Endothelial cell of umbilical vein (primary cell): ENCODE data around the gene FUT3. TPM values are rescaled to one million over a fixed set of nuclear protein-coding genes. Genes with fewer than 3 reads are reported as not detected.

ENCODE experiments used
- BruUV-seq: library from RNA; stranded (reverse); fragments of 400-500 nt; replicated peaks from 2 replicates; lab custom pipeline; 2021; lab: Mats Ljungman, UMichigan
- CTCF ChIA-PET: fragments of 300-600, 350-600 bp; sonication (Branson Sonifier 250); formaldehyde crosslinking; loops from one replicate; lab custom pipeline; 2021; ENCODE audit warnings: antibody characterized with exemption, inconsistent platforms; lab: Charles Lee
- POLR2A ChIA-PET: fragments of 300-600, 350-600 bp; sonication (Branson Sonifier 250); formaldehyde crosslinking; loops from one replicate; lab custom pipeline; 2021; ENCODE audit warnings: antibody characterized with exemption, inconsistent platforms; lab: Charles Lee
- DNase-seq: peaks from one replicate; pipeline ENCODE4 v3.0.0-alpha.2; 2011; ENCODE audit warnings: low read depth, low spot score
- FAIRE-seq: peaks from 2 replicates; lab custom pipeline; 2011; peaks lifted over from hg19 to GRCh38; lab: Jason Lieb, UNC
- H2AFZ ChIP-seq: 2 replicates; pipeline ENCODE4 v1.6.0; 2012; ENCODE audit warnings: low read depth, low read length, control low read depth, inconsistent platforms
- H3K27ac ChIP-seq: 2 replicates; pipeline ENCODE4 v1.5.1; 2011; ENCODE audit warnings: low read depth, mild to moderate bottlenecking, control low read depth, low read length, moderate library complexity; ENCODE audit not compliant: insufficient read depth
- H3K27me3 ChIP-seq, 2 experiments: 2 replicates each; pipeline versions ENCODE4 v1.6.0 to v1.6.1; 2011; ENCODE audit warnings: low read length in 2 of 2, mixed read lengths in 1 of 2; ENCODE audit not compliant: control insufficient read depth in 2 of 2, insufficient read depth in 2 of 2
- H3K36me3 ChIP-seq, 2 experiments: 2 replicates in 1 of 2; 3 replicates in 1 of 2; pipeline ENCODE4 v1.5.1; 2011; ENCODE audit warnings: low read length in 2 of 2, mild to moderate bottlenecking in 1 of 2, moderate library complexity in 1 of 2; ENCODE audit not compliant: control insufficient read depth in 2 of 2, insufficient read depth in 2 of 2; ENCODE audit errors: extremely low read depth in 1 of 2
- H3K4me1 ChIP-seq: 3 replicates; pipeline ENCODE4 v1.5.1; 2011; ENCODE audit warnings: mild to moderate bottlenecking, low read length; ENCODE audit not compliant: control insufficient read depth, insufficient read depth; ENCODE audit errors: extremely low read depth
- H3K4me2 ChIP-seq: 2 replicates; pipeline ENCODE4 v1.6.1; 2011; ENCODE audit warnings: low read length, control low read depth, mixed read lengths; ENCODE audit not compliant: insufficient read depth
- H3K4me3 ChIP-seq, 3 experiments: fragments of 200-600 bp in 1 of 3; sonication (generic), shearing (Covaris generic) in 1 of 3; replicated peaks in 1 of 3; 2 replicates each; pipeline ENCODE4 v1.5.1; 2011 to 2016; ENCODE audit warnings: control low read depth in 3 of 3, low read length in 3 of 3, mild to moderate bottlenecking in 2 of 3, inconsistent platforms in 1 of 3, low read depth in 1 of 3, moderate library complexity in 1 of 3; ENCODE audit not compliant: insufficient read depth in 1 of 3
- H3K79me2 ChIP-seq: 2 replicates; pipeline ENCODE4 v1.6.0; 2012; ENCODE audit warnings: low read length, inconsistent platforms; ENCODE audit not compliant: control insufficient read depth, insufficient read depth
- H3K9ac ChIP-seq: replicated peaks from 2 replicates; pipeline ENCODE3; 2011; ENCODE audit warnings: low read length, control low read depth; ENCODE audit not compliant: insufficient read depth; ENCODE audit errors: extremely low read depth
- H3K9me1 ChIP-seq: replicated peaks from 3 replicates; pipeline ENCODE4 v1.6.0; 2011; ENCODE audit warnings: mild to moderate bottlenecking, low read length; ENCODE audit not compliant: control insufficient read depth, insufficient read depth; ENCODE audit errors: extremely low read depth
- H3K9me3 ChIP-seq: replicated peaks from 2 replicates; pipeline ENCODE4 v1.5.1; 2012; ENCODE audit warnings: low read length, inconsistent platforms; ENCODE audit not compliant: control insufficient read depth, insufficient read depth
- H4K20me1 ChIP-seq: replicated peaks from 2 replicates; pipeline ENCODE3; 2011; ENCODE audit warnings: mild to moderate bottlenecking, low read length; ENCODE audit not compliant: control insufficient read depth, insufficient read depth; ENCODE audit errors: extremely low read depth
- EZH2 ChIP-seq: IDR thresholded peaks from 2 replicates; pipeline ENCODE4 v1.6.1; 2012; ENCODE audit warnings: borderline replicate concordance, low read depth, mild to moderate bottlenecking, moderate library complexity, low read length, inconsistent platforms; ENCODE audit not compliant: severe bottlenecking
- FOS ChIP-seq: IDR thresholded peaks from 2 replicates; pipeline ENCODE4 v1.6.1; 2011; ENCODE audit warnings: mild to moderate bottlenecking, low read length, moderate library complexity, borderline replicate concordance; ENCODE audit not compliant: insufficient read depth
- GATA2 ChIP-seq: IDR thresholded peaks from 2 replicates; pipeline ENCODE4 v1.7.0; 2011; ENCODE audit warnings: low read depth, mild to moderate bottlenecking, moderate library complexity, mixed read lengths, low read length; ENCODE audit not compliant: insufficient read length, insufficient read depth
- JUN ChIP-seq: IDR thresholded peaks from 2 replicates; pipeline ENCODE4 v1.6.1; 2011; ENCODE audit warnings: borderline replicate concordance, low read depth; ENCODE audit not compliant: insufficient read length, insufficient read depth
- MYC ChIP-seq: IDR thresholded peaks from one replicate; pipeline ENCODE4 v1.6.1; 2011; ENCODE audit warnings: mild to moderate bottlenecking, low read depth, low read length
- POLR2A ChIP-seq: IDR thresholded peaks from 2 replicates; pipeline ENCODE4 v1.6.1; 2012; ENCODE audit warnings: low read depth, mild to moderate bottlenecking, control low read depth, low read length
- POLR2AphosphoS5 ChIP-seq: IDR thresholded peaks from 2 replicates; pipeline ENCODE4 v1.6.1; 2012; ENCODE audit warnings: low read depth, mild to moderate bottlenecking, control low read depth, low read length, moderate library complexity; ENCODE audit not compliant: insufficient read depth
- dilution Hi-C: fragments of 300-500 bp; cut with MboI; formaldehyde crosslinking; loops from one replicate; pipeline ENCODE4 v1.15.0; 2019; ENCODE audit warnings: low sequenced_read_pairs; ENCODE audit not compliant: extremely low pct_ligation_motif_present
- intact Hi-C: fragments of 100-400 bp; cut with micrococcal nuclease; formaldehyde crosslinking; loops from one replicate; pipeline ENCODE4 v1.10.0; 2022
- polyA plus RNA-seq, 4 experiments: library from polyadenylated mRNA; depleted of rRNA in 3 of 4; stranded (reverse) in 3 of 4; unstranded in 1 of 4; fragments of >200 nt; gene quantifications; 2 replicates each; pipeline versions ENCODE4 v1.2.1 to v1.2.3, GENCODE V29; 2011 to 2012; ENCODE audit warnings: missing spikeins in 1 of 4
- total RNA-seq: library from RNA; stranded (reverse); gene quantifications from 2 replicates; pipeline ENCODE4 v1.2.3, GENCODE V29; 2021
- TF ChIP-seq, protein P1 (sequence below), 2 donors: IDR thresholded peaks; 1 replicate in 1 of 2; 2 replicates in 1 of 2; pipeline ENCODE4 v1.5.1; 2011; ENCODE audit warnings: low read length in 2 of 2, mild to moderate bottlenecking in 2 of 2, moderate library complexity in 2 of 2, control low read depth in 1 of 2, inconsistent platforms in 1 of 2, low read depth in 1 of 2; ENCODE audit not compliant: insufficient read depth in 1 of 2; ENCODE audit errors: extremely low read depth in 1 of 2
- TF ChIP-seq, protein P2 (sequence below): IDR thresholded peaks from 2 replicates; pipeline ENCODE4 v1.6.1; 2011; ENCODE audit not compliant: insufficient read depth, insufficient read length

FUT3 gene
- total and polyA plus RNA-seq, 2 donors (not counting 3 experiments of a cell fraction or from before 2014, with no cell fraction given), result not detected

GRCh38 chr19:5864725-5865486, 13.7 kb upstream of the FUT3 start:
- intact Hi-C loops, result no loop called here
- no peak for FAIRE-seq
- CTCF ChIA-PET, result no interaction called here

More at GRCh38 chr19:5864725-5865486, 13.7 kb upstream of the FUT3 start:
- Histone ChIP-seq H3K4me3 (no peak overlapping the region), H3K9me3 (no peaks in the 10 kb centered on the region), H3K36me3 (no peaks in the 10 kb centered on the region), H3K4me1 (no peaks in the 10 kb centered on the region), H3K27me3 (no peaks in the 10 kb centered on the region), H3K9ac (no peak overlapping the region), H4K20me1 (no peaks in the 10 kb centered on the region), H3K4me2 (no peak overlapping the region), H3K9me1 (no peaks in the 10 kb centered on the region), H2AFZ (no peak overlapping the region), H3K27ac (no peak overlapping the region), H3K79me2 (no peaks in the 10 kb centered on the region)
- no peak for DNase-seq
- BruUV-seq, result no TSS peak
- TF ChIP-seq POLR2AphosphoS5 (no peak), JUN (no peak), EZH2 (no peak), FOS (no peak), GATA2 (no peak), MYC (no peak), POLR2A (no peak)
- TF ChIP-seq, protein P1, sequence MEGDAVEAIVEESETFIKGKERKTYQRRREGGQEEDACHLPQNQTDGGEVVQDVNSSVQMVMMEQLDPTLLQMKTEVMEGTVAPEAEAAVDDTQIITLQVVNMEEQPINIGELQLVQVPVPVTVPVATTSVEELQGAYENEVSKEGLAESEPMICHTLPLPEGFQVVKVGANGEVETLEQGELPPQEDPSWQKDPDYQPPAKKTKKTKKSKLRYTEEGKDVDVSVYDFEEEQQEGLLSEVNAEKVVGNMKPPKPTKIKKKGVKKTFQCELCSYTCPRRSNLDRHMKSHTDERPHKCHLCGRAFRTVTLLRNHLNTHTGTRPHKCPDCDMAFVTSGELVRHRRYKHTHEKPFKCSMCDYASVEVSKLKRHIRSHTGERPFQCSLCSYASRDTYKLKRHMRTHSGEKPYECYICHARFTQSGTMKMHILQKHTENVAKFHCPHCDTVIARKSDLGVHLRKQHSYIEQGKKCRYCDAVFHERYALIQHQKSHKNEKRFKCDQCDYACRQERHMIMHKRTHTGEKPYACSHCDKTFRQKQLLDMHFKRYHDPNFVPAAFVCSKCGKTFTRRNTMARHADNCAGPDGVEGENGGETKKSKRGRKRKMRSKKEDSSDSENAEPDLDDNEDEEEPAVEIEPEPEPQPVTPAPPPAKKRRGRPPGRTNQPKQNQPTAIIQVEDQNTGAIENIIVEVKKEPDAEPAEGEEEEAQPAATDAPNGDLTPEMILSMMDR (IDR thresholded peaks at IDR 0.05; ENCODE audit: extremely low read depth in 1 of 2, insufficient read depth in 1 of 2, low read depth in 1 of 2, low read length in 2 of 2), result no peak
- TF ChIP-seq, protein P2, sequence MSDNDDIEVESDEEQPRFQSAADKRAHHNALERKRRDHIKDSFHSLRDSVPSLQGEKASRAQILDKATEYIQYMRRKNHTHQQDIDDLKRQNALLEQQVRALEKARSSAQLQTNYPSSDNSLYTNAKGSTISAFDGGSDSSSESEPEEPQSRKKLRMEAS, result no peak
- POLR2A ChIA-PET, result interaction anchor here (0.6 kb wide), 1 partner anchor 130 kb away, joined by 3 read pairs; no protein-coding TSS in a partner anchor
- dilution Hi-C loops, result no loop called here
